ENCODE data around the gene LRFN2.
A peak's percentile ranks its signal among the peaks of the same experiment; 100 is the strongest.

The LRFN2 gene

GRCh38 chr6:40438246-40438887 is 148.8 kb downstream of the LRFN2 start:
- DNase-seq (ENCODE audit: low read depth, low spot score): no peak

DNA sequence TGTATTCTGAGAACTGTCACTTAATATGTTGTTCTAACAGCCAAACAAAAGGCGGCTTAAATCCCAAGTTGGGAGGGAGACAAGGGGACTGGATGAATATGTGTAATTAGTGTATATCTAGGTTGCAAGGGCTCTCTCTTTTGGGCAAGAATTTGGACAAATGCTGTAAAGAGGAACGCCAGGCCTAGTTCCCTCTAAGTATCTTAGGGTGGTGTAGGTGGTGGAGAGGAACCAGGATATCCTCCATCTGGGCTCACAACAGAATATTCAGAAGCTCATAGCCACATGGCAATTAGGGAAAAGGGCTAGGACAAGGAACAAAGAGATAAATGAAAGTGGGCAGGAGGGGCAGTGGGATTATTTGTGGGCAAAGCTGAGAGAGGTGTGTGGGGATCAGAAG is 149.5 kb downstream of the LRFN2 start:
- no peak for DNase-seq (ENCODE audit: low read depth, low spot score)

DNA sequence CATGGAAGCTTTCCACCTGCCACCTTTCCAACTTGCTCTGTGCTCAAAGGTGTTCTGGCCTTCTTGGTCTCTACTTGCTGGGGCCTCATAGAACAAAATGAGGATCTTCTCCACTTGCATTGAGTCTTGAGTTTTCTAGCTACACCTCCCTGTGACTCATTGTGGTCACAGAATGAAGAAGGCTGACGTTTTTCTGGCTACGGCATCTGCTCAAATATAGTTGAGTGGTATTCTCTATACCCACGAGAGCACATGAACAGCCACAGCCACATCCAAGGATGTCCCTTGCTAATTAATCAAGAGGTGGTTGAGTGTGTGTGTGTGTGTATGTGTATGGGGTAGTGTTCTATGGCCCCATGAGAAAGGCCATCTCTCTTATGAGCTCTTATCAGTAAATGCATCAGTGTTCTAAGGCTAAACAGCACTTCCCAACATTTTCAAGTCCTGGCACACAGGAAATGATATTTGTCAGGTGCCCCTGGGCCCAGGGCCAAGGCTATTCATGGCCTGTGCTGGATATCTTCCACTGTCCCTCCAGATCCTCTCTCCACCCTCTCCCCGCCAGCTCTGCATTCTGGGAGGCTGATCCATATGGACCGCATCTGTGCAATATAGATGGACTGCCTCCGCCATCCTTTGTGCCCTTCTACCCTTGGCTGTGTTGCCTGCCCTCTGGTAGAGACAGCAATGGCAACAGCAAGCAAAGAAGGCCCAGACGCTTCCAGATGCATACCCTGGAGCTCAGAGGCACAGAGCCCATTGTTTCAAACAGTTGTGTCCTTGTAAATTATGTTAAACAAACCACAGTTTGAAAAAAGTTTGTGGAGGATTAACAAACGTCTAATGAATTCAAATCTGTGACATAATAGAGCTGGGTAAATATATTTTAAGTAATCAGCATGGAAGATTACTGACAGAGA is 150.2 kb downstream of the LRFN2 start:
- DNase-seq (ENCODE audit: low read depth, low spot score): no peak

DNA sequence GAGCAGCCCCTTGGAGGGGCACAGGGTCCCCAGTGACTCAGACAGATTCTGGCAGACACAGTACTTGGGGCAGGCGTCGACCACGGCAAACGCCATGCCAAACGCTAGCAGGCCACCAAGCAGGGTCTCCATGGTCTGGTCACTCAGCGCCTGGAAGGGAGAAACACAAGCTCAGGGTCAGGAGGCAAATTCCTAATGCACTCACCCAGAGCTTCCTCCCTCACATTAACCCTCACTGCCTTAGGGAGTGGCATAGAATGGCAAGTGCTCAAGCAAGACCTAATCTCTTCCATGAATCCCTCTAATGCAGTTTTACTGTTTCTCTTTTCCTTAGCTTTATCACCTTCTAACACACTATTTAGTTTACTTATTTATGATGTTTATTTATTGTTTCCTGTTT is 154.2 kb downstream of the LRFN2 start:
- DNase-seq (ENCODE audit: low read depth, low spot score): no peak

GRCh38 chr6:40431706-40432105 is 155.5 kb downstream of the LRFN2 start:
- DNase-seq (ENCODE audit: low read depth, low spot score): no peak

DNA sequence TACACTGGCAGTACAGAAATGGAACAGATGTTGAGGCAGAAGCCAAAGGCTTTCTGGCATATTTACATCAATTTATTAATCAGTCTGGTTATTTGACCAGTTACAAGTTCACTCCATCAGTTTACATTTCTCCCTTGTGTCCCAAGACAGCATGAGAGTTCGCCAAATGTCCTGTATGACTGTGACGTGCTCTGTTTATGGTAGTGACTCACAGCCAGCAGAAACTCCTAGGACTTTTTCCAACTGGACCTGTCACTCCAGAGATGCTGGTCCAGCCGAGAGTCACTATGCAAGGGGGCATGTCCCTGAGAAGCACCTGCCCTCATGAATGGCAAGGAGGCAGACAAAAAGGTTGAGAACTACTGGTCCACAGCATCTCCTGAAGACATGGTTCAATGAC is 160.0 kb downstream of the LRFN2 start:
- no peak for DNase-seq (ENCODE audit: low read depth, low spot score)

- no peak for DNase-seq (ENCODE audit: low read depth, low spot score)
These were observed 160.7 kb downstream of the LRFN2 start for GRCh38 chr6:40426346-40427066.

DNA sequence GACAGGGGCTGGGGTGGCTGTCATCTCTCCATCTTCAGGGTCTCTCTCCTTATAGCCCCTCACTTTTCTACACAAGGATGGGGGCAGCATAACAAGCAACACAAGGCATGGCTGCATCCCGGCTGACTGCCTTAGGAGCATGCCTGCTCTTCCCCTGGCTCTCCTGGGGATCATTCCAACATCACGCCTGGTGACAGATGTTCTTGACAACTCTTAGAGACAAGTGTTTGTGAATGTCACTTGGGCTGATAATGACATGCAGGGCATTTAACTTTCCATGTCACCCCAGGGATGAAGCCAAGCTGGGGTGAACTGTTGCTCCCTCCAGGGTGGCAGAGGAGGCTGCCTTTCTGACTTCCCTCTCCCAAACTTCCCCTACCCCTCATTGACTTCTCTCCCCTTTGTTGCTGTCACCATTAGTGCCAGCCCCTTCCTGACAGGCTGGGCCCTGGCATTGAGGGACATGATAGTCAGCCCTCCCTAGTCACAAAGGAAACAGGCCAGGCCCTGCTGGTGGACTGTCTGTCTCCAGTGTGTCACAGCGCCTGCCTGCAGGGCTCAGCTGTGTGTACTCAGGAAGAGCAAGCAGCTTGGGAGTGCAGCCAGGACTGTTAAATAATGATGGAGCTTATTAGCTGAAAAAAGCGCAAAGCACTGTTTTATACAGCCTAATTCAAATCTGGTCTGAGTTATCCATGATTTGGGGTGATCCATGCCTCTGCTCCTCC is 161.8 kb downstream of the LRFN2 start:
- DNase-seq (ENCODE audit: low read depth, low spot score): no peak

GRCh38 chr6:40422046-40422445 is 165.1 kb downstream of the LRFN2 start:
- DNase-seq (ENCODE audit: low read depth, low spot score): no peak

DNA sequence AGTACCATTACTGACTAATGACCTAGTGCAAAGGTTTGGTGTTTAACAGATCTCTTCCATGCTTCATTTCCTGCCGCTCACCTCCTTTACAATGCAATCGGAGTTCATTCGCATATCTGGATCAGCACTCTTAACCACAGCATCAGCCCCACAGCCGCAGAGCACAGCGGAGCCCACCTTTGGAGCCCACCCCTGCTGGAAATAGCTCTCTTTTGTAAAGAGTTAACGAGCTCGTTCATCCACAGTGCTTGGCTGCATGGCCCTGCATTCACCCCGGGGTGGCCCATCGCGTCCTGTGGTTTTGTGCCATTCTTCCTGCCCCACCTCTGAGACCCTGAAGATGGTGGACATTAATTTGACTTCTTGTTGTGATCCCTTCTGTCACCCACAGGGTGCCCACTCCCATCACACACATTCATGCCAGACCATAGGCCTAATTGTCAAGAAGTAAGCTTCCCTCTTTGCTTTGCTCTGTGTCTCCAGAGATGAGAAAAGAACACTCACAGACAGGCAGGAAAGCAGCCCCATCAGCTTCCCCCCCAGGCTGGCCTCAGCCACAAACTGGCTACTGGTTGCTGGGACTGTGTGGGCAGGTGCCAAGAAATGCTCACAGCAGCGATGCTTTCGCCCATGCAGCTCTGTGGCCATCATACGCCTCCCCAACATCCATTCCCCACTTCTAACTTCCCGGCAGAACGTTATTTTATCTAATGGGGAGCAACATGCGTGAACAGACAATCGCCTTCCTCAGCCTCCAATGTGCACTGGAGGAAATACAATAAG is 167.0 kb downstream of the LRFN2 start:
- DNase-seq (ENCODE audit: low read depth, low spot score): no peak

DNA sequence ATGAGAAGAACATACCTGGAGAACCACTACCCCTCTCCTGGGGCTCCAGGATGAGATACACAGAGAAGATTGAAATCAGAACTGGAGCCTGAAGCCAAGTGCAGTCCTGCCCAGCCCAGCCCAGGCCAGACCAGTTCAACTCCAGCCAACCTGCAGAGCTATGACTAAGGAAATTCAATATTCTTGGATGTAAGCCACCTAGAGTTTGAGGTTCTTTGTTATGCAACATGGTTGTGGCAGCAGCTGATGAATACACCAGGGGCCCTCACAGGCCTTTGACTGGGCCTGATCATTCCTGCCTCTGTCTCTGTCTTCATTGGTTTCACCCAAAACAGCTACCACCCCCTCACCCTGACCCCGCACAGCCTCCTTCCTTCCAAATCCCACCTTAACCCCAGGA is 167.8 kb downstream of the LRFN2 start:
- DNase-seq (ENCODE audit: low read depth, low spot score): no peak

GRCh38 chr6:40417031-40417430 is 170.1 kb downstream of the LRFN2 start:
- no peak for DNase-seq (ENCODE audit: low read depth, low spot score)

- no peak for DNase-seq (ENCODE audit: low read depth, low spot score)
These were observed 172.5 kb downstream of the LRFN2 start for GRCh38 chr6:40414617-40415016.

GRCh38 chr6:40413239-40413638 is 173.9 kb downstream of the LRFN2 start:
- peak; percentile 42 for DNase-seq (ENCODE audit: low read depth, low spot score)

DNA sequence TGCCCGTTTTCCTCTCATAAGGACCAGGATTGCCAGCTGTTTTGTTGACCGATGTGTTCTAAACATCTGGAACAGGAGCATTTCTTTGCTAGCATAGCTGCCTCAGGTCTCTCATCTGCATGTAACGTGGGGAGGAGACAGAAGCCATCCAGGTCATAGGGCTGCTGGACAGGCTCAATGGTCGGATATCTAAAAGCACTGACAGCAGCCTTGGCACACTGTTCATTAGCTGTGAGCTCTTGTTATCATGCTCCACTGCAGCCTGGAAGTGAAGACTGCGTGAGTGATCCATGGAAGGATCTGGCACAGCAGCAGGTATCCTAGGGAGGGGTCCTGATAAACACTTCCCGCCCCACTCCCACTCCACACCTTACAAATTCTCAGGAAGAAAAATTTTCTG is 175.3 kb downstream of the LRFN2 start:
- no peak for DNase-seq (ENCODE audit: low read depth, low spot score)

DNA sequence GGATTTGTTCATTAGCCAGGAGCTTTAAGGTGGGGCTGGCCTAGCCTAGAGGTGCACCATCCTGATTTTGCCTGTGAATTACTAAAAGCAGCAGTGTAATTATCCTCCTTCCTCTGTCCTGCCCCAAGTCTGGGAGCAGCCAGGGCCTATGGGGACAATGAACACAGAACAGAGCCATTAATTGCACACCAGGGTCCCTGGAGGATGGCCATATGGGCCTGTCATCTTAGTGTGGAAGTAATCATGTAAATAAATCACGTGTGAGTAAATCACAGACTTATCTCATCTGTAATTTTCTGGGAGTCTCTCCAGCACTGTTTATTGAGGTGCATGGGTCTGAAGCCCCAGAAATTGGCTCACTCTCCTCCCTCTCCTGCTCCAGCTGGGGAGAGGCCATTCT is 176.3 kb downstream of the LRFN2 start:
- no peak for DNase-seq (ENCODE audit: low read depth, low spot score)

DNA sequence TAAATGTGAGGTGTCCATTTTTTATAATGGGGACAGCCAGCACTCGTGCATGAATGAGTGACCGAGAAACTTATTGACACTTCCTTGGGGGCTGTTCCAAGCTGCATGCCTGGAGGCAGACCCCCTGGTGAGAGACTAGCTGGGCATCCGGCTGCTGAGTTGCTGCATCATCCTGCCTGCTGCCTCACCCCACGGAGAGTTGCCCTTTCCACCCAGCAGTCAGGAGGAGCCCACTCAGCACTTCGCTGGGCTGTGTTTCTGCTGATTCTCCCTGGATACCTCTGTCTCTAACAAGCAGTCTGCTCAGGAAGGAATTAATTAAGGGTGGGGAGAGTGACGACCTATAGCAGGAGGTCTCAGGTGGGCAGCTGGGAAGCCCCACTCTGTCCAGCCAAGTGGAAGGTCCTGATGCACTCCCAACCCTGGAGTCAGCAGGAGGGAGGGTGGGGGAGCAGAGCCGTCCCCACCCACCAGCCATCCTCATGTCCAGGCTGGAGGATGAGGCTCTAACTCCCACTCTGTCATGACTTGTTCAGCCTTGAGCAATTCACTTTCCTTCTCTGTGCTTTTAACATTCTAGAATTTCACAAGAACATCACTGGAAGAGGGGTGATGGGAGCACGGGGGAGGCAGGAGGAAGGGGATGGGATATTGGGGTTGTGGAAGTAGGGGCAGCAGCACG is 177.3 kb downstream of the LRFN2 start:
- peak; percentile 46 for DNase-seq (ENCODE audit: low read depth, low spot score)

DNA sequence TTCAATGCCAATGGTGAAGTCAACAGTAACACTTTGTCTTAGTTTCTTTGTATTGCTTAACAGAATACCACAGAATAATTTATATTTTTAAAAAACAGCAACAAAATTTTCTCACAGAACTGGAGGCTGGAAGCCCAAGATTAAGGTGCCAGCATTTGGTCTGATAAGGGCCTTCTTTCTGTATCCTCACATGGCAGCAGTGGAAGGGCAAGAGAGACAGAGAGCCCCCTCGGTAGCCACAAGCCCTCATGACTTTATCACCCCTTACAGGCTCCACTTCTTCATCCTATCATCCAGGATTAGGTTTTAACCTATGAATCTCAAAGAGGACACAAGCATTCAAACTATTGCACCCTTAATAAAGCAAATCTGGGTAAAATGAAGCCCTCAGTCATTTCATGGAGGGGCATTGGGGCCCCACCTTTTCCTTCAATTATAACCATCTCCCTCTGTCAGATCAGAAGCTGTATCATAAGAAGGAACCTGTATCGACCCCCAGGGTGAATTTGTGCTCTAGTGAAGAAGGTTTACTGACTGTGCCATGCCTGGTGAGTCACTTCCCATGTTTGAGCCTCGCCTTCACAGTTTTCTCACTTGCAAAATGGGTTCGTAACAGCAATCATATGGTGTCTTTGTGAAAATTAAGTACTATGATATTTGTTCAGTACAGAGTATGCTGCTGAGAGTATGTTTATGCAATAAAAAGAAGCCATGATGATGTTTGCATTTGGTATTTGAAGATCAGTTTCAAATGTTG is 178.2 kb downstream of the LRFN2 start:
- DNase-seq (ENCODE audit: low read depth, low spot score): no peak

- no peak for DNase-seq (ENCODE audit: low read depth, low spot score)
These were observed 179.9 kb downstream of the LRFN2 start for GRCh38 chr6:40407239-40407638.

DNA sequence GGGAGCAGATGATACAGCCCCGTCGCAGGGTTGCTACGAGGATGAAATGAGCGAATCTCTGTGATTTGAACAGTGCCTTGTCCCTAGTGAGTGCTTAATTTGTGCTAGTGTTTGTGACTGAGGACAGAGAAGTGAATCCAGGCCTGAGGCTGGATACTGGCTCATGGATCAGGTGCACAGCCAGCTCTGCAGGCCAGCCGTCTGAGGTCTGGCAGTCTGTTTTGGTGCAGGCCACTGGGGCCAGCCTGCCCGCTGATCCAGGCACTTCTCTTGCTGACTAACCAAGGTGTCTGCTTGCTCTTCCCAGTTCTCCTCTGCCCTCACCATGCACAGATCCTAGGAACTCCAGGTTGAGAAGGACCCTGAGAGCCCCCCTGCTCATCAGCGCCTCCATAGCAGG is 181.0 kb downstream of the LRFN2 start:
- no peak for DNase-seq (ENCODE audit: low read depth, low spot score)
